BLaER1 treated with 17β-estradiol and CSF1 and Interleukin-3, amounts not matched to agents 10 nM and 100 nM (cell line): ENCODE data around the gene MAPK12.

Experiments
- H3K27ac ChIP-seq, 11 experiments: shearing (Covaris generic); formaldehyde crosslinking; 2 replicates each; pipeline ENCODE4 v1.8.1; 2022
- H3K27me3 ChIP-seq, 11 experiments: shearing (Covaris generic); formaldehyde crosslinking; 2 replicates each; pipeline ENCODE4 v1.8.1; 2022
- H3K36me3 ChIP-seq, 11 experiments: shearing (Covaris generic); formaldehyde crosslinking; 2 replicates each; pipeline ENCODE4 v1.8.1; 2022
- H3K4me1 ChIP-seq, 10 experiments: shearing (Covaris generic); formaldehyde crosslinking; 2 replicates each; pipeline ENCODE4 v1.8.1; 2022
- H3K4me2 ChIP-seq, 11 experiments: shearing (Covaris generic); formaldehyde crosslinking; 2 replicates each; pipeline ENCODE4 v1.8.1; 2022
- H3K4me3 ChIP-seq, 10 experiments: shearing (Covaris generic); formaldehyde crosslinking; 2 replicates each; pipeline ENCODE4 v1.8.1; 2022
- H3K9ac ChIP-seq, 11 experiments: shearing (Covaris generic); formaldehyde crosslinking; 2 replicates each; pipeline ENCODE4 v1.8.1; 2022
- H3K9me3 ChIP-seq, 11 experiments: shearing (Covaris generic); formaldehyde crosslinking; replicated peaks in 1 of 11; 2 replicates each; pipeline ENCODE4 v1.8.1; 2022
- H4K20me1 ChIP-seq, 11 experiments: shearing (Covaris generic); formaldehyde crosslinking; 2 replicates each; pipeline ENCODE4 v1.8.1; 2022
- Cebpa-rat ChIP-seq, 11 experiments: shearing (Covaris generic); IDR thresholded peaks; 2 replicates each; pipeline ENCODE4 v1.8.1; 2022

MAPK12 gene

GRCh38 chr22:50269970-50270665 is 8.6 kb upstream of the MAPK12 start, which contains the start of gene MAPK11:
TSS of gene MAPK11 (minus strand) at chr22:50270380. CDS start at chr22:50270292, 88 bp downstream.
- peak within 1 kb of the TSS; percentile 91 to 100 (median 100) for H3K4me2 ChIP-seq
- no peak for TF ChIP-seq Cebpa-rat (IDR thresholded peaks at IDR 0.05)
- peak within 1 kb of the TSS; percentile 55 to 73 (median 64) for H3K4me3 ChIP-seq
- H3K27me3 ChIP-seq = peaks cover 0 to 10% (median 6%) of the 10 kb centered on the region in 11 experiments; a peak in 7 of 22 replicates
- H4K20me1 ChIP-seq = peaks cover 16 to 55% (median 32%) of the 10 kb centered on the region in 11 experiments
- peaks cover 0 to 8% (median 0%) of the 10 kb centered on the region in 11 experiments; a peak in 3 of 22 replicates for H3K9me3 ChIP-seq
- H3K36me3 ChIP-seq = peaks cover 3 to 17% (median 9%) of the 10 kb centered on the region in 11 experiments
- H3K4me1 ChIP-seq = peaks cover 36 to 65% (median 58%) of the 10 kb centered on the region in 10 experiments
- H3K27ac ChIP-seq = peak within 1 kb of the TSS in 9 of 11 experiments; percentile 49 to 72 (median 61); a peak in 17 of 22 replicates
- peak within 1 kb of the TSS; percentile 59 to 80 (median 75); a peak in 21 of 22 replicates for H3K9ac ChIP-seq

- no peak for TF ChIP-seq Cebpa-rat (IDR thresholded peaks at IDR 0.05)
- H3K9ac ChIP-seq = peak overlapping the region; percentile 59 to 80 (median 75); a peak in 21 of 22 replicates
- H4K20me1 ChIP-seq = peaks cover 12 to 50% (median 29%) of the 10 kb centered on the region in 11 experiments; a peak in 18 of 22 replicates
- H3K27ac ChIP-seq = peak overlapping the region in 9 of 11 experiments; percentile 49 to 72 (median 61); a peak in 17 of 22 replicates
- peak overlapping the region; percentile 91 to 100 (median 100) for H3K4me2 ChIP-seq
- peaks cover 0 to 19% (median 7%) of the 10 kb centered on the region in 11 experiments; a peak in 12 of 22 replicates for H3K36me3 ChIP-seq
- peaks cover 0 to 10% (median 6%) of the 10 kb centered on the region in 11 experiments; a peak in 7 of 22 replicates for H3K27me3 ChIP-seq
- H3K4me1 ChIP-seq = peaks cover 32 to 67% (median 60%) of the 10 kb centered on the region in 10 experiments
- H3K9me3 ChIP-seq = peaks cover 0 to 8% (median 0%) of the 10 kb centered on the region in 11 experiments; a peak in 3 of 22 replicates
- H3K4me3 ChIP-seq = peak overlapping the region; percentile 55 to 73 (median 64)
Measured at GRCh38 chr22:50269573-50269969, 8.1 kb upstream of the MAPK12 start.

GRCh38 chr22:50268655-50269113 is 7.2 kb upstream of the MAPK12 start:
- peak overlapping the region in 10 of 11 experiments; percentile 91 to 100 (median 100); a peak in 20 of 22 replicates for H3K4me2 ChIP-seq
- H3K27ac ChIP-seq = peak overlapping the region in 1 of 11 experiments; percentile 70; a peak in 1 of 22 replicates
- H3K27me3 ChIP-seq = peaks cover 0 to 10% (median 6%) of the 10 kb centered on the region in 11 experiments; a peak in 7 of 22 replicates
- peak overlapping the region in 6 of 10 experiments; percentile 55 to 73 (median 66); a peak in 7 of 20 replicates for H3K4me3 ChIP-seq
- peaks cover 0 to 17% (median 7%) of the 10 kb centered on the region in 11 experiments; a peak in 8 of 22 replicates for H3K36me3 ChIP-seq
- peak overlapping the region in 3 of 11 experiments; percentile 71 to 79 (median 78); a peak in 5 of 22 replicates for H3K9ac ChIP-seq
- TF ChIP-seq Cebpa-rat (IDR thresholded peaks at IDR 0.05) = no peak
- H3K4me1 ChIP-seq = peaks cover 32 to 68% (median 58%) of the 10 kb centered on the region in 10 experiments
- peaks cover 6 to 44% (median 24%) of the 10 kb centered on the region in 11 experiments; a peak in 17 of 22 replicates for H4K20me1 ChIP-seq
- H3K9me3 ChIP-seq = peaks cover 0 to 8% (median 0%) of the 10 kb centered on the region in 11 experiments; a peak in 3 of 22 replicates

GRCh38 chr22:50267591-50268390 is 6.3 kb upstream of the MAPK12 start:
- Histone ChIP-seq H3K36me3 (peaks cover 0 to 17% (median 7%) of the 10 kb centered on the region in 11 experiments; a peak in 8 of 22 replicates), H3K4me2 (peak overlapping the region in 6 of 11 experiments; percentile 4 to 100 (median 100); a peak in 4 of 22 replicates), H4K20me1 (peaks cover 4 to 39% (median 21%) of the 10 kb centered on the region in 11 experiments; a peak in 17 of 22 replicates), H3K27me3 (peaks cover 0 to 10% (median 6%) of the 10 kb centered on the region in 11 experiments; a peak in 7 of 22 replicates), H3K9ac (no peak overlapping the region), H3K9me3 (peaks cover 0 to 8% (median 0%) of the 10 kb centered on the region in 11 experiments; a peak in 3 of 22 replicates), H3K27ac (no peak overlapping the region), H3K4me1 (peaks cover 38 to 72% (median 65%) of the 10 kb centered on the region in 10 experiments), H3K4me3 (no peak overlapping the region)
- TF ChIP-seq Cebpa-rat (IDR thresholded peaks at IDR 0.05) = no peak

- Histone ChIP-seq H4K20me1 (peaks cover 0 to 31% (median 18%) of the 10 kb centered on the region in 11 experiments; a peak in 13 of 22 replicates), H3K9me3 (peaks cover 0 to 8% (median 0%) of the 10 kb centered on the region in 11 experiments; a peak in 3 of 22 replicates), H3K9ac (no peak overlapping the region), H3K36me3 (peaks cover 0 to 17% (median 7%) of the 10 kb centered on the region in 11 experiments; a peak in 8 of 22 replicates), H3K4me1 (peaks cover 38 to 72% (median 65%) of the 10 kb centered on the region in 10 experiments), H3K27ac (no peak overlapping the region), H3K4me2 (no peak overlapping the region), H3K4me3 (no peak overlapping the region), H3K27me3 (peaks cover 0 to 10% (median 6%) of the 10 kb centered on the region in 11 experiments; a peak in 7 of 22 replicates)
- no peak for TF ChIP-seq Cebpa-rat (IDR thresholded peaks at IDR 0.05)
Measured at GRCh38 chr22:50266994-50267393, 5.5 kb upstream of the MAPK12 start.

- Histone ChIP-seq H4K20me1 (peaks cover 0 to 24% (median 13%) of the 10 kb centered on the region in 11 experiments; a peak in 11 of 22 replicates), H3K27me3 (no peaks in the 10 kb centered on the region), H3K9ac (0 out of 22 replicates have a peak overlapping the region, but pooled peaks of 1 of the 11 experiments have one; percentile 10), H3K27ac (no peak overlapping the region), H3K36me3 (peaks cover 0 to 17% (median 7%) of the 10 kb centered on the region in 11 experiments; a peak in 8 of 22 replicates), H3K9me3 (peaks cover 0 to 8% (median 0%) of the 10 kb centered on the region in 11 experiments; a peak in 3 of 22 replicates), H3K4me3 (no peak overlapping the region), H3K4me1 (peaks cover 29 to 66% (median 59%) of the 10 kb centered on the region in 10 experiments), H3K4me2 (peak overlapping the region in 6 of 11 experiments; percentile 6 to 43 (median 14); a peak in 5 of 22 replicates)
- TF ChIP-seq Cebpa-rat (IDR thresholded peaks at IDR 0.05) = no peak
Measured at GRCh38 chr22:50264946-50265669, 3.6 kb upstream of the MAPK12 start.

- H3K4me2 ChIP-seq = 0 out of 22 replicates have a peak overlapping the region, but pooled peaks of 2 of the 11 experiments have one; percentile 7
- H3K27ac ChIP-seq = no peak overlapping the region
- H3K4me3 ChIP-seq = no peak overlapping the region
- H4K20me1 ChIP-seq = peaks cover 2 to 29% (median 14%) of the 10 kb centered on the region in 11 experiments; a peak in 14 of 22 replicates
- H3K27me3 ChIP-seq = no peaks in the 10 kb centered on the region
- peaks cover 0 to 8% (median 0%) of the 10 kb centered on the region in 11 experiments; a peak in 3 of 22 replicates for H3K9me3 ChIP-seq
- no peak overlapping the region for H3K9ac ChIP-seq
- TF ChIP-seq Cebpa-rat (IDR thresholded peaks at IDR 0.05) = no peak
- peaks cover 0 to 19% (median 7%) of the 10 kb centered on the region in 11 experiments; a peak in 8 of 22 replicates for H3K36me3 ChIP-seq
- peaks cover 30 to 65% (median 57%) of the 10 kb centered on the region in 10 experiments for H3K4me1 ChIP-seq
Measured at GRCh38 chr22:50264104-50264745, 2.7 kb upstream of the MAPK12 start.
